SH-SY5Y (cell line): ENCODE results near the gene ERMAP.

ENCODE experiments used
- GATA2 ChIP-seq: IDR thresholded peaks from 2 replicates; pipeline ENCODE4 v1.6.1; 2011; ENCODE audit warnings: mild to moderate bottlenecking, low read depth, low read length
- GATA3 ChIP-seq: IDR thresholded peaks from 2 replicates; pipeline ENCODE4 v1.6.1; 2011; ENCODE audit warnings: low read depth, mild to moderate bottlenecking, low read length, moderate library complexity

DNA sequence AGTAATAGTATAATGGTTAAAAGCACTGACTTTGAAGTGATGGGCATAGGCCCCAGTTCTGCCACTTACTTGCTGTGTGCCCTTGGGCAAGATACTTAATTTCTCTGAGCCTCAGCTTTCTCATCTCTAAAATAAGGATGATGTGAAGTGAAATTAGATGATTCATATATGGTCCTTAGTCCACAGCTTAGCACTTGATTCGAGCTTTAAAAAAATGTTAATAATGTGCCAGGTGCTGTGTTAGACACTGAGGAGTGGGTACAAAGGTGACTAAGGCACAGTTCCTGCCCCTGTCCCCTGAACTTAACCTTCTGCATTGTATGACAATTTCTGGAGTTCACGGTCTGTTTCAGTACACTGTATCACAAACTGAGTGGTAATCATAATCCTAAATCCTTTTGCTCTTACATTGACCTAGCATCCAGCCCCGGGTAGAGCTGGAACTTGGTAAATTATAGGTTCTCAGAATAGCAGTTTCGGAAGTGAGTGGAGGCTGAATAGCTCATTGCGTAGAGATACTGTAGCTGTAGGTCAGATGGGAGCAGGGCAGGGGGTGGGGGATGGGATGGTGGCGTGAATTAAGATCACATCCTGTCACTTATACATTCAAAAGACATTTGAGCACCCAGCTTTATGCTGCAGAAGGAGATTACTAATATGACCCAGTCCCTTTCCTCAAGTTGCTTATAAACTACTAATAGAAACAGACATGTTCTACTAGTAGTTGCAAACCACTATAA lies 31.0 kb downstream of the ERMAP start:
- TF ChIP-seq GATA2 (no peak), GATA3 (no peak)
